RKO (cell line): ENCODE results near the gene LRRC10B.

Experiments used
- DNase-seq: peaks from one replicate; pipeline ENCODE4 v3.0.0-alpha.2; 2016; ENCODE audit warnings: low spot score

LRRC10B gene

GRCh38 chr11:61531044-61531443, 22.5 kb downstream of the LRRC10B start:
- DNase-seq = no peak

DNA sequence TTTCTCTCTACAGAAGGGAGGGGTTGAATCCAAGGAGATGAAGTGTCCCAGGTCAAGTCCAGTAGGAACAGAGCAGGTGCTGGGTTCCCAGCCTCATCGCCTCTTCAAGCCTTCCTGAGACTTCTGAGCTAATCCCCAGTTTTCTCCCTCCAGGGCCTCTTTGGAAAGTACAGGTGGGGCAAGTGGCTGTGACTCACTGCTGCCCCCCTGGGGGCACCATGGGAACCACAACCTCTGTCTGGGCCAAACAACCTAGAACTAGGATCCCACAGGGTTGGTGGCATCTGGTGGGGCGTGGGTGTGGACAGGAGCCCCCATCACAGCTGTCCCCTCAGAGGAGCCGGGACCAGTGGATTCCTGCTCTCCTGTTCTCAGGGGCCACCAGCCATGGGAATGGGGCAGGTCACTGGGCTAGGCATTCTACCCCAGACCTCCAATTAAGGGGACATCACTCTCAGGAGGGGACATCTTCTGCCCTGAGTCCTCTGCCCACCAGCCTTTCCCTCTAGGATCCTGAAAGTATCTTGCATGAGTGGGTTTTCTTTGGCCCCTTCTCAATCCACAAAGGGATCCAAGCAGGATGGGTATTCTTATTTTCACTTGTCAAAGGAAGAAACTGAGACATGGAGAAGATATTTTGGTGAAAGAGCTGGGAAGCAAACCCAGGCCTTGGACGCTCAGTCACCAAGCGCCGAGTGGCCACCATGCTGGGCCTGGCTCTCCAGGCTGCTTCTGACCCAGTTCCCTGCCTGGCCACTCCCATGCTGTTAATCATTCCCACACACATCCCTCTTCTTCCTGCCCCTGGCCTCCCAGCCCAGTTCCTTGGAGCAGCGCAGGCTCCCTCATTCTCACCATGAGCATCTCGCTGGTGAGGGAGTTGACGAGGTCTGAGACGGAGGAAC, 23.8 kb downstream of the LRRC10B start:
- peak; percentile 21 for DNase-seq

- DNase-seq = no peak
Observed at GRCh38 chr11:61533039-61533375, 24.5 kb downstream of the LRRC10B start.

GRCh38 chr11:61533401-61533800, 24.9 kb downstream of the LRRC10B start:
- no peak for DNase-seq

GRCh38 chr11:61534025-61534932, 25.7 kb downstream of the LRRC10B start:
- no peak for DNase-seq

DNA sequence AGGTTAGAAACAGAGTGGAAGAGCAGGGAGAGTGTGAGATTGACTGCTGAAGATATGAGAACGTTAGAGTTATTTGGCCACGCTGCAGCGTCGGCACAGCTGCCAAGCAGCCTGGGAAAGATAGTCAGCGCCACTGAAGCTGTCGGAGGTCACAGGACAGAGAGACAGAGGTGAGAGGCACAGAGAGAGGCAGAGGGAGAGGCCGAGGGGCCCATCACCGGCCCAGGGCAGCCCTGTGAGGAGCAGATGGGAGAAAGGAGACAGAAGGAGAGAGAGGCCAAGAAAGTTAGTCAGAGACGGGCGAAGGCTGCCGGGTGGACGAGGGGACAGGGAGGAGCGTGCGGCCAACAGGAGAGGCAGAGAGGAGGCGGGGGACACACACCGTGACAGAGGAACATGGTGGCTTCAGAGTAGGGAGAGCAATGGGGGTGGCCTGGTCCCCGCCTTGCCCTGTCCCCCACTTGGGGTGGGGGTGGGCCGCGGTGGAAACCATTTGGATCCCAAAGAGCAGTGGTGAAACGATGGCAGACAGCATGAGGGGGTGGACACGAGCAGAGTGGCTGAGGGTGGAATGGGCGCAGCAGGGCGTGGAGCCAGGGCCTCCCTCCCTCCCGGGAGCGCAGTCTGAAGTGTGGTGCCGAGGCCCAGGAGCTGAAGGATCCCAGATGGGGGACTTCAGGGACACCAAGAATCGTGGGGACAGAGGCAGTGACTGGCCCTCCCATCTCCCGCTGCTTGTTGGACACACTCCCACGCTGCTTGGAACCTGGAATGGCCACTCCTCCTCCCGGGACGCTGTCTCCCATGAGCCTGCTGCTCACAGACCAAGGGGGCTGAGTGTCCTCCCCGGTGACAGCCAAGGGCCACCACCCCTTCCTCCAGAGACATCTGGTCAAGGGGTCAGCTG, 26.6 kb downstream of the LRRC10B start:
- no peak for DNase-seq

DNA sequence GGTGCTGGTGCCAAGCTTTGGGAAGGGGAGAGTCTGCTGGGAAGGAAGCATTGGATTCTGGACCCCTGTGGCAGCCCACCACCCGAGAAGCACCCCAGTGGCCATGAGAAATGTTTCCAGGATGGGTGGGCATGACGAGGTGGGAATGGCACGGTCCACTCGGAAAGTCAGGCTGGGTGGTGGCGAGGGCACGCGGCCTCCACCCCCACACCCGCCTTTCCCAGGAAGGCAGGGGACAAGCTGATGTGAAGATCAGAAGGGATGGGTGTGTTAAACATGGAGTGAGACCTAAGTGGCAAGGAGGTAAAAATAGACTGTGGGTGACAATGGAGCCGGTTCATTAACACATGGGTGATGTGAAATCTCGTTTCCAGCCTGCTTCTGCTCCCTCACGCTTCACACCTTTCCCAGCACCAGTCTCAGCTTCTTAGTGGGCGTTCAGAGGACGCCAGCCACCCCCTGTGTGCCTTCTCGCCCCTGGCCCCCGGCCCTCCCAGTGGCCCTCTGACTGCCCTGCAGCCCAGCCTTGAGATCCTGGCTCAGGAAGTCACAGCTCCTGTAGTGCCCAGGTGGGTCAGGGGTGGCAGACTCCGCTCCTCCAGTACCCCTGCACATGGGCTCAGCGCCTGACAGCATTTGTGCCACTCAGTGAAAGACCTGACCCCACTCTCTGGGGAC, 27.6 kb downstream of the LRRC10B start:
- no peak for DNase-seq

DNA sequence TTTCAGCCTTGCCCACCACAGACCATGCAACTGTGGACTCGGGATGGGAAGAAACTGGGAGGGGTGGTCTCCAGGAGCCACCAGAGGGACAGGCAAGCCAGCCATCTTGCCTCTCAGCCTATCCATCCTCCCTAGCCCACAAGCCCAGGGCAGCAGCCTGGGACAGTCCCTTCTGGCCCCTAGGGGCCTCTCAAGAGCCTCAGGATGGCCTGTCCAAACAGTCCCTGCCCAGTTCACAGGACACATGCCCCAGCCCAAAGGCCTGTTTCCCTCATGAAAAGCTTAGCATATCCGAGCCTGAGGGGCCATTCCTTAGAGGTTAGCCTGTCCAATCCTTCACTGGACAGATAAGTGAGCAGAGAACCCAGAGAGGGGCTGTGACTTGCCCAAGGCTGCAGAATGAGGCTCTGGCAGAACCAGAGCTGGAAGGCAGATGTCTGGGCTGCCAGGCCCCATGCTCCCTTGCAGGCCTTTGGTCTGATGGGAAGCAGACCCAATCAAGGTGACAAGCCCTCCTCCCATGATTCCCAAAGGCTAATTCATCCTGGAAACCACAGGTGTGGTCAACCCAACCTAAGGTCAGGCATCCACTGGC, 28.2 kb downstream of the LRRC10B start:
- no peak for DNase-seq

- no peak for DNase-seq
Observed at GRCh38 chr11:61537326-61537725, 28.8 kb downstream of the LRRC10B start.

- DNase-seq = no peak
Observed at GRCh38 chr11:61538636-61538961, 30.1 kb downstream of the LRRC10B start.

GRCh38 chr11:61539006-61539405, 30.5 kb downstream of the LRRC10B start:
- DNase-seq = no peak

- no peak for DNase-seq
Observed at GRCh38 chr11:61539831-61540357, 31.3 kb downstream of the LRRC10B start.

DNA sequence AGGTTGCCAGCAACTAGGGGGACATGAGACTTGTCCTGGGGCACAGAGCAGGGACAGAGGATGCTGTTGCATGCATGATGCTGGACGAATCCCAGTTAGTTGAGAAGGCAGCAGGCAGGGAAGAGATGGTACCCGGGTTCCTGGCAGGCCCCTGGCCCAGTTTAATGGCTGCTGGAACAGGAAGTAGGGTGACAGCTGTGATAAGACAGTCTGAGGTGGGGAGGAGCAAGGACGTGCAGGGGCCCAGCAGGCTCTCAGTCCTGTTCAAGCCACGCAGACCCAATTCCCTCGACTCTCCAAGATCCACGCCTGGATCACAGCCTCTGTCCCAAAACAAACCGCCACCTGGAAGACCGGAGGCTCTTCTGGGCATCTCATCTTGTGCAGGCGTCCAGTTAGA, 32.0 kb downstream of the LRRC10B start:
- DNase-seq = no peak

DNA sequence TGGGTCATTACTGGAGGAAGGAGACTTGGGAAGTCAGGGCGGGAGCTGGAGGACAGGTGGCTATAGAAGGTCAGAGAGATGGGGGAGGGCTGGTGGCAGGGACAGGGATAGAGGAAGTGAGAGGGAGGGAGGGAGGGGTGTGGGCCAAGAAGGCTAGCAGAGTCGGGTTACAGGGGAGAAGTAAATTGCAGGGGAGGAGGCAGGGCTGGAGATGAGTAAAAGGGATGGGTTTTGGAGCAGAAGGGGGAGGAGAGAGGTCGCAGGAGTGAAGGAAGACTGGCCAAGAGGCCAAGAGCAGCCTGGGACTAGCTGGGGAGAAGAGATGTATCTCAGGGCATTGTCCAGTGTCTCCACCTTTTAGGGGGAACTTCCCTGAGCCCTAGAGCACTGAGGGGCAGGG, 33.0 kb downstream of the LRRC10B start:
- DNase-seq = no peak

GRCh38 chr11:61542024-61542461, 33.5 kb downstream of the LRRC10B start:
- no peak for DNase-seq

GRCh38 chr11:61542705-61543104, 34.2 kb downstream of the LRRC10B start:
- no peak for DNase-seq

- peak; percentile 15 for DNase-seq
Observed at GRCh38 chr11:61543606-61544306, 35.2 kb downstream of the LRRC10B start.

DNA sequence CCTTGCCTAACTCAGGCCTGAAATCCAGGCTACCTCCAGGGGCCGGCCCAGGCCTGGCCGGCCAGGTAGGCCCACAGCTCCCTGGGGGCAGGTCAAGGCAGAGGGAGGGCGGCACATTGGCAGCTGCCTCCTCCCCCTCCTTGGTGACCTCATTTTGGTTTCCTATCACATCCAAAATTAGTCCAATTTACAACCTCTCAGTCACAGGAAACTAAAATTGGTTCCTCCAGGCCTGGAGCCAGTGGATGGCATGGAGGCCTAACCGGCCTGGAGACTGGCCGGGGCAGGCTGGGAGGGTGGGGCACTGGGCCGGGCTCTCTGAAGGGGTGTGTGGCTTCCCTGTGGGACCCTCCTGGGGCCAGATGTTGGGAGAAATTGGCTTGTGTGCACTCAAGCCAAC, 35.9 kb downstream of the LRRC10B start:
- DNase-seq = no peak

DNA sequence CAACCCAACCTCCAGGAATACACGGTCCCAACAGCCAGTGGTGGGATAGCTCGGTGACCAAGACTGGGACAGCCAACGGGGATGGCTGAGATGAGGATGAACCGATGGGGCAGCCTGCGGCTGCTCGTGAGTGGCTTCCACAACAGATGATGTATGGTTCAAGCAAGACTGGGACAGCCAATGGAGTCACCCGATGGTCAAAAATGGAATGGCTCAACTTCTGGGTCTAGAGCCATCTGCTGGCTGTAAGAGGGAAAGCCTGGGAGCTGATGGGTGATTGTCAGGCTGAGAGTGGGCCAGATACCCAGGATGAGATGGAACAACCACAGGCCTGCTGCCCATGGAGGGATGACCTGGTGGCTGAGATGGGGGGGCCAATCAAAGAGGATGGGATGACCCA, 36.8 kb downstream of the LRRC10B start:
- DNase-seq = no peak

DNA sequence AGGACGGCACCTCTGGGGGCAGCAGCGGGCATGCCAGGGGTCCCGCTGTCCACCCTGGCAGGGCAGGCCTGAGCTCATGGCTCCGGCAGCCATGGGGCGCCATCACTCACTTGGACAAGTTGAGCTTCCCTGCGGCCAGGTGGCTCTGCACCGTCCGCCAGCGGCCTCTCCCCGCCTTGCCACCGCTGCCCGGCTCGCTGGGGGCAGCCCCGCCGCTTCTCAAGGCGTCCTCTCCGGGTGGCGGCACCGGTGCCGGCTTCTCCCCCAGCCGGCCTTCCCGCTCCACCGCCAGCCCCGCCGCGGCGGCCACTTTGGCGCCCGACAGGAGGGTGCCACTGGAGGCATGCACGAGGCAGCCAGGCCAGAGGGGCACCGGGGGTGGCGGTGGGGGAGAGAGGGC, 37.4 kb downstream of the LRRC10B start:
- no peak for DNase-seq
